Measurements from ENCODE around the gene EXOC3L1.

EXOC3L1 gene

DNA sequence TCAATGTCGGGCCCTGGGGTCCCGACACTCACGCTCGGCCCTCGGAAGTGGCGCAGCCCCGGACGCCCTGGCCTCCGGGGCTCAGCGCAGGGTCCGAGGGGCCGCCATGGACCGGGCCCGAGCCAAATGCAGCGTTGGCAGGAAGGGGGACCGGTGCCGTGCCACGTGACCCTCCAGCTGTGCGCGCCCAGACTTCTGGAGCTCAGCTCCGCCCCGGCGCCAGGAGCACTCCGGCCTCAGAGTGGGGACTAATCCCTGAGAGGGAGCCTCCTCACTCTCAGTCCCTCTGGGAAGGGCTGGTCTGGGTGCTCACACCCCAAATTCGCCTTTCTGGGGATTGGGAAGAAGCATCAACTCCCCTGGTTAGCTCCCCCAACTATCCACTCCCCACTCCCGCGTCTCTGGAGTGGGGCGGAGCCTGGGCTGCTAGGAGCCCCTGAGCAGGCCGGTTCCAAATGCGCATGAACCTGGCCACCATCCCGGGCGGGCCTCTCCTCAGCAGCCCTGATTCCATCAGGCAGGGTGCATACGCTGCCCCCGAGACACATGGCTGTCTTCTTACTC is 39.0 kb downstream of the EXOC3L1 start, which contains the start of gene B3GNT9:
Gene B3GNT9 (minus strand): TSS at position 166 of the 564 bp plus-strand sequence. CDS start 513 bp downstream, outside the sequence.
- H3K4me3 ChIP-seq: no peak within 1 kb of the TSS
- no peaks in the 10 kb centered on the region for H3K27me3 ChIP-seq (ENCODE audit: low read depth)
- peaks cover 32% of the 10 kb centered on the region for H3K36me3 ChIP-seq (replicated peaks)
- H3K9me3 ChIP-seq: no peaks in the 10 kb centered on the region
- DNase-seq (ENCODE audit: low spot score in 2 of 2): no peak
- in situ Hi-C loops (cut with MboI; ENCODE audit: low sequenced_read_pairs): loop anchor here (10.0 kb wide), 2 partner anchors 136 to 176 kb away; no protein-coding TSS in a partner anchor
- no peaks in the 10 kb centered on the region for H3K4me1 ChIP-seq

DNA sequence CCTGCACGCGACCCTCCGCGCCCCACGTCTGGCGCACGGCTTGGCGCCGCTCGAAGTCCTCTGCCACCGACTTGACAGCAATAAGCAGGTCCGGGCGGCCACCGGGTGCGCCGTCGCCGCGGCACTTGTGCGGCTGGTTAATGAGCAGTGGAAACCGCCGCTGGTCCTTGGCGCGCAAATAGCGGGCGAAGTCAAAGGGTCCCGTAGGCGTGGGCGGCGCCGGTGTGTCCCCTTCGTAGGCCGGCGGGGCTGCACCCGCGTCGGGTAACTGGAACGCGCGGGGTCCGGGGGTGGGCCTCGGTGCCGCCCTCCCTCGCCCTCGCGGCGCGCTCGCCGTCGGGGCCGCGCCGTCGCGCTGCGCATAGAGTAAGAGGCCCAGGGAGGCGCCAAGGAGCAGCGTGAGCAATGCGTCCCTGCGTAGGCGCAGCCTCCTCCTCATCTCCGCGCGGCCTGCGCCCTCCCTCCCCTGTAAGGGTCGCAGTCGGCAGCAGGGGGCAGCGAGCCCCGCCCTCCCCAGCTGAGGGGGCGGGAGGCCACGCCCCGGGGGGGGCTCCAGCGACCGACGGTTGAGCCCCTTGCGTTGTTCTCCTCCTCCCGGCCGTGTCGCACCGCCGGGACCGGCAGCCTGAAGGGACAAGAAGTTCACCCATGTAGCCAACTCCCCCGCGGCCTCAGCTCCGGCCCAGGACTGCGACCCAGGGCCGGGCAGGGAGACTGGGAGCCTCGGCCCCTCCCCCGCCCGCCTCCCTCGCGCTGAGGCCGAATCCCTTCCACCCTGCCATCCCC is 39.7 kb downstream of the EXOC3L1 start:
- H3K9me3 ChIP-seq: no peaks in the 10 kb centered on the region
- no peaks in the 10 kb centered on the region for H3K27me3 ChIP-seq (ENCODE audit: low read depth)
- in situ Hi-C loops (cut with MboI; ENCODE audit: low sequenced_read_pairs): loop anchor here (10.0 kb wide), 2 partner anchors 135 to 175 kb away; no protein-coding TSS in a partner anchor
- H3K4me1 ChIP-seq: no peaks in the 10 kb centered on the region
- no peak overlapping the region for H3K4me3 ChIP-seq
- H3K36me3 ChIP-seq (replicated peaks): peaks cover 38% of the 10 kb centered on the region
- DNase-seq (ENCODE audit: low spot score in 2 of 2): no peak

DNA sequence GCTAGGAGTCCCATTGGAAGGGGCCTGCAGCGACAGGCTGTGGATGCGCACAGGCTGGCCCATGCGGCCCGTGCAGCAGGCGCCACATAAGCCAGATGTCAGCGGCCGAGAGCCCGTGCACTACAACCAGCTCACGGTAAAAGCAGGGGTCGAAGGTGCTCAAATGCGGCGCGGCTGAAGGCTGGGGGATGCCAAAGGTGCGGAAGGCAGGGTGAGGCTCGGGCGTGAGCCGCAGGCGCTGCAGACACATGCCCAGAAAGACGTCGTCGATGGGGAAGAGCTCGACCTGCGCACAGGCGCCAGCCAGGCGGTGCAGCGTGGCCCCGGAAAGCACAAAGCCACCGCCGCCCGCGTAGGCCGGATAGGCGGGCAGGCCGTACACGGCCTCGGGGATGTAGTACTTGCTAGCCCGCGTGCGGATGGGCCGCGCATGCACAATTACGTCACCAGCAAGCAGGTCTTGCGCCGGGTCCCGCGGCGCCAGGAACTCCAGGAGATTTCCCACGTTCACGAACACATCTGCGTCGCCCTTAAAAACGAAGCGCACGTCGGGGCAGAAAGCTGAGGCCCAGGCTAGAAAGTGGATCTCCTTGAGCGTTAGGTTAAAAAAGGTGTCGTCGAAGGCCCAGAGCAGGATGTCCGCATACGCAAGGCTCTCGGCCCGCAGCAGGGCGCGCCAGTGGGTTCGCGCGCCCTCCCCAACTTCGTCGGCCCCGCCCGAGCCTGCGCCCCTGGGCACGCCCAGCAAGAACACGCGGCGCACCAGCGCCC is 40.5 kb downstream of the EXOC3L1 start:
- H3K9me3 ChIP-seq: no peaks in the 10 kb centered on the region
- in situ Hi-C loops (cut with MboI; ENCODE audit: low sequenced_read_pairs): loop anchor here (10.0 kb wide), 2 partner anchors 135 to 175 kb away; no protein-coding TSS in a partner anchor
- H3K36me3 ChIP-seq (replicated peaks): peaks cover 46% of the 10 kb centered on the region
- H3K4me1 ChIP-seq: no peaks in the 10 kb centered on the region
- no peak overlapping the region for H3K4me3 ChIP-seq
- no peaks in the 10 kb centered on the region for H3K27me3 ChIP-seq (ENCODE audit: low read depth)
- DNase-seq (ENCODE audit: low spot score in 2 of 2): no peak

DNA sequence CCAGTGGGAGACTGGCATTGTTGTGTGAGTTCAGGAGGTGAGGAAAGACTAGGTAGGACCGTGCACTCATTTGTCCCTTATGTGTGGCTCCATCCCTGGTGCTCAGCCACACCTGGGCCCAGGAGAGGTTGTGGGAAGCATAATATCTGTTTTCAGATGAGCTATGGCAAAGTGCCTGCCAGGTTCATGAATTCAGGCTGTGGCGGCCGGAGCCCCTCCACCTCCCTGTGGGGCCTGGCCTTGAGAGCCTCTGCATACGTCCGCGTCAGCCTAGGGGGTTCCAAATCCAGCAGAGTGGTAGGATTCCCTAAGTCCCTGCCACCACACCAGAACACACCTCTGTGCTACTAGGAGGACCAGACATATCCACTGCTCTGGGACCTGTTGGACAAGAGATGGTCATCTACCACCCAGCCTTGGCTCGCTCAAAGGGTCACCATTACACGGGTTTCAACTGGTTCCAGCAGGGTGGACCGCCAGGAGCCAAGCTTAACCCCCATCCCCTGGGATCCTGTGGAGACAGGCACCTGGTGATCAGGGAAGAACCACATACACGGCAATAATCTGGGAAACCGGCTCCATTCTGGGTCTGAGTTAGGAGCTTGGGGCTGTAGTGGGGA is 41.2 kb downstream of the EXOC3L1 start:
- peaks cover 52% of the 10 kb centered on the region for H3K36me3 ChIP-seq (replicated peaks)

DNA sequence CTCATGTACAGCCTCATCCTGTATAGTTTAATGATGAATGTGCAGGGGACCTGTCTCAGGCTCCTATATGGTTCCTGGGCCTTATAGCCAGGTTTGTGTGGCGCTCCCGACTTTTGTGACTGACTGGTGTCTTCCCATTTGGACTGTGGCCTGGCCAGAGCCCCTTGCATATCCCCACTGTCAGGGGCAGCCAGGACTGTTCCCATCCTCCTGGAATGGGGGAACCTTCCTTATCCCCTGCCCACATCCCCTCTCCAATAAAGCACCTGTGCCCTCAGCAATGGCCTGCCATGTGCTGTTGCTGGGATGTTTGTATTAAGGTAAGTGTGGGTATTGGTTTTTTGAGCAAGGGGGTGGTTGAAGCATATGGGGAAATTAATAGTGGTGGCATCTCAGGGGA is 41.7 kb downstream of the EXOC3L1 start:
- H3K27me3 ChIP-seq (ENCODE audit: low read depth): no peaks in the 10 kb centered on the region
- in situ Hi-C loops (cut with MboI; ENCODE audit: low sequenced_read_pairs): no loop called here

More for the DNA sequence above, 41.2 kb downstream of the EXOC3L1 start:
- no peaks in the 10 kb centered on the region for H3K4me1 ChIP-seq
- in situ Hi-C loops (cut with MboI; ENCODE audit: low sequenced_read_pairs): no loop called here
- H3K9me3 ChIP-seq: no peaks in the 10 kb centered on the region
- H3K4me3 ChIP-seq: no peak overlapping the region
- no peaks in the 10 kb centered on the region for H3K27me3 ChIP-seq (ENCODE audit: low read depth)
- DNase-seq (ENCODE audit: low spot score in 2 of 2): no peak

DNA sequence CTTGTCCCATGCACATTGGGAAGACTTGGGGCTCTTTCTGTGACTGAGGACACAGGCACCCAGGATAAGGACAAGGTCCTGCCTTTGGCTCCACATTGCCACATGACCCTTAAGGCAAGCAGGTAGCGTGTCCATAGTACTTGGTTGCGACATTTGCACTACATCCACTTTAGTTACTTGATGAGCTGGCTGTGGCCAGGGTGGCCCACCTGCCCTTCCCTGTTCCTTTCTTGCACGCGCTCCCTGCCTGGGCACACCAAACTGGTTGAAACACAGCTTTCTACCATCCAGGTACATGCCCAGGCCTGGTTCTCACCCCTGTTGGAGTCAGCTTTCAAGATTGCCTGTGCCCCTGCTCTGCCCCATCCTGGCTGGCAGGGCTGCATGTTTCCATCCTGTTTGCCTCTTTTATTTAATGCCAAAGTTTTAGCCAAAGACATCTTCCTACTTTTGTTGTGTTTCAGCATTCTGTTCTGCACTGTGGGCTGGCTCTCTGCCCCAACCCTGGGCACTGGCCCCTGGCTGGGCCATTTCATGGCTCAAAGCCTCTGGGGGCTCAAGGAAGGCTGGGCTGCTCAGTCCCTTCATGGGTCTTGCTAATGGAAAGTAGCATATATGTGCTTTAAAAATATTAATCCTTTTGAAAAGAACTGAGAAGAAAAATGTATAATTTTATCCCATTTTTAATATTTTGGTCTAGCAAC is 42.3 kb downstream of the EXOC3L1 start:
- in situ Hi-C loops (cut with MboI; ENCODE audit: low sequenced_read_pairs): no loop called here
- DNase-seq (ENCODE audit: low spot score in 2 of 2): no peak
- no peaks in the 10 kb centered on the region for H3K9me3 ChIP-seq
- H3K4me1 ChIP-seq: no peaks in the 10 kb centered on the region
- H3K4me3 ChIP-seq: no peak overlapping the region
- peaks cover 61% of the 10 kb centered on the region for H3K36me3 ChIP-seq (replicated peaks)
- H3K27me3 ChIP-seq (ENCODE audit: low read depth): no peaks in the 10 kb centered on the region

More for the DNA sequence above, 41.7 kb downstream of the EXOC3L1 start:
- Histone ChIP-seq H3K4me1 (no peaks in the 10 kb centered on the region), H3K4me3 (no peak overlapping the region), H3K9me3 (no peaks in the 10 kb centered on the region), H3K36me3 (replicated peaks) (peaks cover 56% of the 10 kb centered on the region)
- DNase-seq (ENCODE audit: low spot score in 2 of 2): no peak

DNA sequence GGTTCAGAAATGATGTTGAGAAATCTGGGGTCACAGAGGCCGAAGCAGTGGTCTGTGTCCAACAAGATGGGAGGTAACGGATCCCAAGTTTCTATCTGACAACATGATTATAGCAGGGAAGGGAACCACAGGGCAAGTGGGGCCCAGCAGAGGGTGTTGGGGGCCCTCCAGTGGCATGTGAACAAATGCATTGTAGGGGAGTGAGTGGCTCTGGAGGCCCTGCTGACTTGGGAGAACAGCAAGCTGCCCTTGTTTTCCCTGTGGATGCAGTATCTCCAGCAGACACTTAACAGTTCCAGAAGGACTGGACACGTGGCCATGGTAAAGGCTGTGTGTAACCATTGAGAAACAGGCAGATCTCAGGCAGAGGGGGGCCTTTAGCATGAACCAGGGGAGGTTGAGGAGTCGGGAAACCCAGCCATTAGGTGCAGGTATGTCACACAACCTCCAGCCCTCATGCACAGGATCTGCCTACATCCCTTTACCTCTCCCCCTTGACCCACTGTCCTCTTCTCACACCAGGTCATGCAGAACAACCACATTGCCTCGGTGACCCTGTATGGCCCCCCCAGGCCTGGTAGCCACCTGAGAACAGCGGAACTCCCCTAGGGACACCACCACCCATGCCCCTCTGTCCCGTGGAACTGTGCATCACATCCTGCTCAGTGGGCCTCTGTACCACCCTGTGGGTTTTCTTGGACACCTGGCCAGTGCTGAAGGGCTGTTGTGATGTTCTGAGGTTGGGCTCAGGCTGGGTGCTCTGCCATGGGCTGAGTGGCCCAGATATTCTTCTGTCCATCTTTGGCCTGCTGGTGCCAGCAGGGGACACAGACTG is 43.2 kb downstream of the EXOC3L1 start:
- H3K36me3 ChIP-seq (replicated peaks): peaks cover 66% of the 10 kb centered on the region

DNA sequence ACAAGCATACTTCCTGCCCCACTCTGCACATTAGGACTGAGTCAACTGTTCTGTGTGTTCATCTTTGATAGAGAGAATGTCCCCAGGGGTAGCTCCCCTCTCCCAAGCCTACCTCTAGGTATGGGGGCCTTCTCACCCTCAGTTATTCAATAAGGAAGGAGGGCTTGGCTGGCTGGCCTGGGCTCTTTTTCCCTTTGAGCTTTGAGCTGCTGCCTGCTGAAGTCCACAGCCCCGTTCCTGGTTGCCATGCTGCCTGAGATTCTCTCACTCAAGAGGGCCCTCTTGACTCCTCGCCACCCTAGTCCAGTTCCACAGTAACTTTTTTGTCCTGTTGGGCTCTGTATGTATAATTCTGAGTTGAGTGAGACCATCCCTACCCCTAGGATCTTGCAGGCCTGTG is 44.2 kb downstream of the EXOC3L1 start:
- in situ Hi-C loops (cut with MboI; ENCODE audit: low sequenced_read_pairs): no loop called here
- peaks cover 76% of the 10 kb centered on the region for H3K36me3 ChIP-seq (replicated peaks)

More for the DNA sequence above, 43.2 kb downstream of the EXOC3L1 start:
- no peaks in the 10 kb centered on the region for H3K4me1 ChIP-seq
- DNase-seq (ENCODE audit: low spot score in 2 of 2): no peak
- no peaks in the 10 kb centered on the region for H3K9me3 ChIP-seq
- H3K4me3 ChIP-seq: no peak overlapping the region
- in situ Hi-C loops (cut with MboI; ENCODE audit: low sequenced_read_pairs): no loop called here
- H3K27me3 ChIP-seq (ENCODE audit: low read depth): no peaks in the 10 kb centered on the region

DNA sequence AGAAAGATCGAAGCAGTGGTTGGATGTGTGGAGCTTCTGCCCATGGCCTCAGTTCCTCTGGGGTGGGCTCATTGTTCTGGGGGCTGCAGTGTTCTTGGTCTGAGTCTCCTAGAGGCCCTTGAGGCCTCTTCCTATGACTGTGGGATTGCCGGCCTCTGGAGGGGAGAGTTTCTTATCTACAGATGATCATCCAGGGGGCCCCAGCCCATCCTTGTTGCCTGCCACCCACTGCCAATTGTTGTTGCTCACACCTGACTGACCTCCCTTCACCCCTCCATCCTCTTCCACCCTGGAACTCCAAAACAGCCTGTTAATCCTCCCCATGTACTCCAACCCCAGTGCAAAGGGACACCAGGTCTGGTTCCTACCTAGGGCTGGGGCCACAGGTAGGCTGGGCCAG is 45.0 kb downstream of the EXOC3L1 start:
- Histone ChIP-seq H3K36me3 (replicated peaks) (peaks cover 80% of the 10 kb centered on the region), H3K9me3 (no peaks in the 10 kb centered on the region), H3K4me1 (no peaks in the 10 kb centered on the region), H3K27me3 (ENCODE audit: low read depth) (no peaks in the 10 kb centered on the region), H3K4me3 (no peak overlapping the region)
- DNase-seq (ENCODE audit: low spot score in 2 of 2): no peak
- in situ Hi-C loops (cut with MboI; ENCODE audit: low sequenced_read_pairs): no loop called here

More for the DNA sequence above, 44.2 kb downstream of the EXOC3L1 start:
- H3K9me3 ChIP-seq: no peaks in the 10 kb centered on the region
- H3K4me3 ChIP-seq: no peak overlapping the region
- H3K4me1 ChIP-seq: no peaks in the 10 kb centered on the region
- no peak for DNase-seq (ENCODE audit: low spot score in 2 of 2)
- H3K27me3 ChIP-seq (ENCODE audit: low read depth): no peaks in the 10 kb centered on the region

DNA sequence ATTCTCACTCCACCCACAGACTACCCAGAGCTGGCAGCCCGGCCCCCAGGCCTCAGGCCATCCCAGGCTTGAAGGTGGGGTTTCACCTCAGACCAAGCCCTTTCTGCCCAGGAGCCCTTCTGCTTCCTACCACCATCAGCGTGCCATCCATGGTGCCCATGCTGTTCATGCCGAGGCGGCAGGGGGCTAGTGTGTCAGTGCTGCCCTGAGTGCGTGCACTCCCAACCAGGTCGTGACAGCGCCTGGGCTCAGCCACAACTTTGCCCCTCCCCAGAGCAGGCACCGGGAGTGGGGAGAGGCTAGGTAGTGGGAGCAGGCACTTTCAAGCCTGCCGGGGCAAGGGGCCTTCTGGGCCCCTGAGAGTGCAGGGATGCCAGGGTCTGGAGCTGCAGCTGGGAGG is 47.6 kb downstream of the EXOC3L1 start:
- no peak for DNase-seq (ENCODE audit: low spot score in 2 of 2)
- H3K9me3 ChIP-seq: no peaks in the 10 kb centered on the region
- no peaks in the 10 kb centered on the region for H3K4me1 ChIP-seq
- in situ Hi-C loops (cut with MboI; ENCODE audit: low sequenced_read_pairs): no loop called here
- no peaks in the 10 kb centered on the region for H3K27me3 ChIP-seq (ENCODE audit: low read depth)
- H3K36me3 ChIP-seq (replicated peaks): peaks cover 75% of the 10 kb centered on the region
- H3K4me3 ChIP-seq: no peak overlapping the region

DNA sequence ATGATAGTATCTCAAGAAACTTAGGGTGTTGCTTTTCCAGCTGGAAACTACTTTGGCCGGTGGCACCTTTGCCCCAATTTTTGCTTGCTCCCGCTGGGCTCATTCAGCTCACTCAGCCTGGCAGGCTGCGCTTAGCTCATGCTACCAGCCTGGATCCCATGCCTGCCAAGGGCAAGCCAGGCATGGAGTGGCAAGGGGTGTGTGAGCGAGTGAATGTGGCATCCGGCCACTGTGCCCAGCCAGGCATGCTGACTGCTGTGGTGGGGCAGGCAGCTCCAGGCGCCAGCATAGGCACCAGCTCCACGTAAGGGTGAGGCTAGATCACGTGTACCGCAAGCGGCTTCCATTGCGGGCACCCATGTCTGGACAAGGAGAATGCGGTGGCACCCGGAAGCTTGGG is 48.5 kb downstream of the EXOC3L1 start:
- no peak for DNase-seq (ENCODE audit: low spot score in 2 of 2)
- Histone ChIP-seq H3K36me3 (replicated peaks) (peaks cover 72% of the 10 kb centered on the region), H3K27me3 (ENCODE audit: low read depth) (no peaks in the 10 kb centered on the region), H3K4me3 (no peak overlapping the region), H3K4me1 (no peaks in the 10 kb centered on the region), H3K9me3 (no peaks in the 10 kb centered on the region)
- in situ Hi-C loops (cut with MboI; ENCODE audit: low sequenced_read_pairs): no loop called here

DNA sequence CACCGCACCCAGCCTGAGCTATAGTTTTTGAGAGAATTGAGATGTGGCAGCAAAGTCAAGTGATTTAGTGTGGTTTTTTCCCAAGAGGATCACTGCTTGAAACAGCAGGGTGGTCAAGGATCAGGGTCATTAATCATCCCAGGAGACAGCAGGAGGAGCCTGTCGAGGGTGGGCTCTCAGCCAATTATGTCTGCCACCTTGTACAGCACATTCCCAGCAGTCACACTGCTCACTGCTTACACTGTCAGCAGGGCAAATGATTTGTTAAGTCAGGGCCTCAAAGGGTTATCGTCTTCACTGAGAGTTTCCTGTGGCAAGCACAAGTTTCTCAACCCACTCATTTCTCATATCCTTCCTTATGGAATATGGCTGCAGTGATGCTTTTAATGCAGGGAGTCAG is 52.3 kb downstream of the EXOC3L1 start:
- Histone ChIP-seq H3K4me3 (no peak overlapping the region), H3K36me3 (replicated peaks) (peaks cover 63% of the 10 kb centered on the region)

More for the DNA sequence above, 52.3 kb downstream of the EXOC3L1 start:
- in situ Hi-C loops (cut with MboI; ENCODE audit: low sequenced_read_pairs): no loop called here
- DNase-seq (ENCODE audit: low spot score in 2 of 2): no peak
- Histone ChIP-seq H3K27me3 (ENCODE audit: low read depth) (no peaks in the 10 kb centered on the region), H3K4me1 (no peaks in the 10 kb centered on the region), H3K9me3 (no peaks in the 10 kb centered on the region)

Data from HAP-1 (cell line).